Ovary (tissue), 3 donors: ENCODE measurements around the gene TMED7.

Experiments used
- CTCF ChIP-seq, 3 donors: fragments of 450-650 bp in 2 of 3; fragments of 200-600 bp in 1 of 3; IDR thresholded peaks; one replicate each; pipeline versions ENCODE4 v1.5.1 to v1.8.0; 2016 to 2022; ENCODE audit warnings: antibody characterized with exemption in 3 of 3, mild to moderate bottlenecking in 1 of 3
- EP300 ChIP-seq: sonication (generic); formaldehyde crosslinking; IDR thresholded peaks from one replicate; pipeline ENCODE4 v1.6.1; 2017; ENCODE audit warnings: antibody characterized with exemption
- POLR2A ChIP-seq: fragments of 450-650 bp; IDR thresholded peaks from one replicate; pipeline ENCODE4 v1.6.1; 2017; ENCODE audit warnings: antibody characterized with exemption, mild to moderate bottlenecking, moderate library complexity
- donor health status: DM: no; HTN: no; CAD: no.

GRCh38 chr5:115571441-115571878 lies 54.4 kb downstream of the TMED7 start:
- TF ChIP-seq CTCF (IDR thresholded peaks at IDR 0.05) = no peak
- no peak for TF ChIP-seq POLR2A
- no peak for TF ChIP-seq EP300
